SW 1271 (cell line): ENCODE data around the gene TGFB2.

ENCODE experiments used
- DNase-seq, 2 experiments: peaks; one replicate each; lab custom pipeline; 2025; lab: John Stamatoyannopoulos, UW

TGFB2 gene

GRCh38 chr1:218361298-218362065 is 16.3 kb downstream of the TGFB2 start:
- DNase-seq: peak in 1 of 2 experiments; percentile 39

DNA sequence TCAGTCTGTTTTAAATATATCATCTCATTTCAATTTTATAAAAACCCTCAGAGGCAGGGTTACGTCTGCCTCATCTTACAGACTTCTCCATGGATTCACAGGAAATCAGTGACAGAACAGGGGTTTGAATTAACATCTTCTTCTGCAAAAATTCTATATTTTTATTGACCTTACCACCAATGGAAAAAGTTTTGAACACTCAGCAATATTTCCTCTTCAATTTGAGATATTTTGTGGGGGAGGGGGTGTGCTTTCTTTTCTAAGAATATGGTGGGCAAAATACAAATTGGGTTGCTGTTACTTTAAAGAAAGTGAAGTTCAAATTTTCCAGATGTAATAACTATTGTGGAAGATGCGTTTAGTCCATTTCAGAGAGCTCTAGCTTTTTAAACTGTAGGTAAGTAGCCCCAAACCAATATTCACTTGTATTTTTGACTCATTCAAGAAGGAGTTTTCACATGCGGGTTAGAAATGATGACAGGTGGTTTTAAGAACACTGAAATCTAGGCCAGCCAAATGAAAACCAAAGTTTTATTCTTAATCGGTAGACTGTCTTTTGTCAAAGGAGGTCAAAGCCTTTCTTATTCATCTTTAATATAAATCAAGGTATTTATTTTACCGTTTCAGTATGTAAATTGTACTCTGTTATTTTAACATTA is 17.4 kb downstream of the TGFB2 start:
- DNase-seq: no peak

GRCh38 chr1:218363141-218363540 is 18.0 kb downstream of the TGFB2 start:
- DNase-seq: no peak

GRCh38 chr1:218364028-218364710 is 19.0 kb downstream of the TGFB2 start:
- no peak for DNase-seq

GRCh38 chr1:218365226-218365999 is 20.3 kb downstream of the TGFB2 start:
- no peak for DNase-seq

GRCh38 chr1:218366322-218367052 is 21.4 kb downstream of the TGFB2 start:
- DNase-seq: no peak

- DNase-seq: no peak
Observed at GRCh38 chr1:218367118-218367517, 22.0 kb downstream of the TGFB2 start.

GRCh38 chr1:218368686-218369085 is 23.6 kb downstream of the TGFB2 start:
- DNase-seq: no peak

DNA sequence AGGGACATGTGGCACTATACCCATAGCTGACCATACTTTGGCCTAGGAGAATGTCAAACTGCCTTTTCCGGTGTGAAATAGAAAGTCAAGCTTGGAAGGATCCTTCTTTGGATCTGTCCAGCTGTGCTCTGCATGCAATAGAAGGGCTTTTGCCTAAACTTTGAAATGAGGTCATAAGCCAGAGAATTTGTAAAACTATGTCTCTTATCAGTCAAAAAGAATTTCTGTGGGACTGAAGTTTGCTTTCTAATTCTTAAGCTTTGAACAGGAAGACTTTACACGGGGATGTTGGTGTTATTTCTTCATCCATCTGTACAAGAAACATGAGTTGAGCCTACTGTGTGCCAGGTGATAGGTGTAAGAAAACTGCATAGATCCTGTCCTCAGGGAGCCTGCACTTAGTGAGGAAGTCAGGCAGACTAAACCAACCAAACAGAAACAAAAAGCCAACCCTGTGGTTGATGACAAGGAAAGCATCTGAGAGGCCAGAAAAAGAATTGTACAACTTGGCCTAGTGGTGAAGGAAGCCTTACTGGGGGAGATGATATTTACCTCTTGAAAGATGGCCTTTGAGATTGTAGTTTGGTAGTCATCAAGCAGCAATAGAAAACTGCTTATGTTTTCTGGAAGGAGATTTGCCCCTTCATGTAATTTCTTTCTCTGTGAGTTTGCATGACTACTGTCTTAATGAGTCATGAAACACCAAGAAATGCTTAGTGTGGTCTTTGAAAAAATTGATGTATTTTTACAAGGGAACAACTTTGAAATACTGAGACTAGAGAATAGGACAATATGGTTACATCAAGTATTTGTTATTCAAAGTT is 24.8 kb downstream of the TGFB2 start:
- DNase-seq: no peak

GRCh38 chr1:218371927-218372672 is 27.0 kb downstream of the TGFB2 start:
- DNase-seq: no peak

DNA sequence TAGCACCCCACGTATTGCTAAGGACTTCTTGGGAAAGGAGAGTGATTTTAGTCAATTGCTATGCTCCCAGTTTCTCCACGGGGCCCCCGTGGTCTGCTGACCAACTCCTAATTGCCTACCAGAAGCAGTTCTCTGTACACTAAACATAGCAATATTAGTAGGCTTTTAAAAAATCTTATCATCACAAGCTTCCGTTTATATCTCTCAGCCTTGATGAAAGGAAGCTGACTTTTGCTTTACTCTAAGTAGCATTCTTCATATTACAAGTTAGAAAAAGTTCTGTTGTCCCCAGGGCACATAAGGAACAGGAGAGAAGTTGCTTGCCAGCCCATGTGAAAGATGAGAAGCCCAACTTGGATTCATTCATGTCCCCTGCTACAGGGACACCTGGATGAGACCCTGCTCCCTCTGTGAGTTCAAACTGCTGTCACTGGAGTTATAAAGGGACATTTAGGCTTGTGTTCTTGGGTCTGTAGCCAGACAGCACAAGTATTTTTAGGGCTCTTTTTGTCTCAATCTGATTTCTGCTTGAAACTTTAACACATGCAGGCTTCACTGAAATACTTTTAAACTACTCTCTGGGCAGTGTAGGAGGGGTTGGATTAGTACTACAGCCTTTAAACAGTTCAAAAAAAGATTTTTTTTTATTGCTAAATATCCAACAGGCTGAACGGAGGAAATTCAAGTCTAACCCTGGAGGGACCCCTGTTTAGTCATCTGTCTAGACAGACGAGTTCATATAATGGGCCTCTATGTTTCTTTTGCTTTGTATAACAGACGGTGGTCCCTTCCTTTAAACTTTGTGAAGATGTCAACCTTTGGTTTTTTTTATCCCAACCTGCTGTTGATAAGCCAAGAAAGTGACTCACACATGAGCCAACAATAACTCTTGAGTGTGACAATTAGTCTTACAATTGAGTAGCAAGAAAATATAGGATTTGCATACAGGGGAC is 29.5 kb downstream of the TGFB2 start:
- DNase-seq: peak in 1 of 2 experiments; percentile 25

- DNase-seq: no peak
Observed at GRCh38 chr1:218376722-218377121, 31.6 kb downstream of the TGFB2 start.

GRCh38 chr1:218377143-218377660 is 32.1 kb downstream of the TGFB2 start:
- peak; percentile 27 to 89 for DNase-seq

DNA sequence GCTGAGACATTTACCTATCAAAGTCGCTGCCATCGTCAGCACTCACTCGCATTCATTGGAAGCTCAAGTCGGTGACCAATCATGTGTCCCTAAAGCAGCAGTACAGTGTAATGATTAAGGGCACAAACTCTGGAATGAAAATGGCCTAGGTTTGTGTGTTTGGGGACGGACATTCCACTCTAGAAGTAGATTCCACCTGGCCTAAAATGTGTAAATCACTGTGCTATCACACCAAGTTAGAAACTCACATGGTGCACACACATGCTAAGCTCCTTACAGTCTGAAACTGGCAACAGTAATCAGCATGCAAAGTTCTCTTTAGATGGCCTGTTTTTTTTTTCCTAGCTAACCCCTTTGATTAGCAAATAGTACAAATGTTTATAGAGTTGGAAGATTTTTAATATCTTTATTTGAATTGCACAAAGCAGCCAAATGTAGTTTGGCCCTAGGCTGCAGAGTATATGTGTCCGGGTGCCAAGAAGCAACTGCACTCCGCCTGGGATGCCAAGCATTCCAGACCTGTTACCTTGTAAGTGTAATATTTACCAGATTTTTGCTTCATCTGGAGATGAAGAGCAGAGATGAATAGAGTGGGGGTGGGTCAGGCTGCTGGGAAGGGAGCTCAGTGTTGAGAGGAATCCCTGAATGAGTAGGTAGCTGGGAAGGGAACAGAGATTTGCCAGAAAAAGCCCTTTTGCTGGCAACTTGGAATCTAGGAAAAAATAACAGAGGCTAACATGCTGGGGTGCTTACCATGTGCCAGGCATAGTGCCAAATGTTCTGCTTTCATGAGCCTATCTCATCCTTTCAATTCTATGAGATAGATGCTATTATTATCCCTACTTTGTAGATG is 35.2 kb downstream of the TGFB2 start:
- peak in 1 of 2 experiments; percentile 50 for DNase-seq

DNA sequence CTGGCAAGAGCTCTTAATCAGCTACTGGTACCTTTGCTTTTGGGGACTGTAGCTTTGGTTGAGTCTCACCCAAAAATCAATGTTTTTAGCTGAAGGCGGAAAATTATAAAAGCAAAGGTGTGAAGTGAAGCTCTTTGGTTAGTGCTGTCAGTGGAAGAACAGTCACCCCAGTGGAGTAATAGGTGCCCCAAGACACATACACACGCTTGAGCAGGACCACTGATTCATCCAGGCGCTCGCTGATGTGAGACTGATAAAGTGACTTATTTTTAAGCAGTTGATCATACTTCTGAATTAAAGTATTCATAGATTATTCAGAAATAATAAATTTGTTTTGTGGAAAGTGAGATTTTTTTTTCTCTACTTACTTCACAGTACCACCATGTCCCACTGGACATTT is 37.1 kb downstream of the TGFB2 start:
- no peak for DNase-seq

DNA sequence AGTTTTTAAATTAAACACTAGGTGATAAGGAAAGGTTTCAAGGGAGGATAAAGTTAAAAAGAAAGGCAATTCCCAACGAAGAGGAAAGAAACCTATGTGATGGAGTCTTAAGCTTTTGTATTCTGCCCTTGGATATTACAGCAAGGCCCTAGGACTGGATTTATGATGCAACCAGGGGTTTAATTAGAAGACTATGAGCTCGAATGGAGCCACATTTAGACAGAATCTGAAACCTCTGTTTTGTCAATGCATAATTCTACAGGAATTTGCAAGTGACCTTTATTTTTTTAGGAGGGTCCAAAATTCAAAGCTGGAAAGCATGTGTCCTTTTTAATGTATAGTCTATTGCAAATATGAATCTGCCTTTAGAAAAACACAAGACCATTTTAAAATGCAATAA is 37.9 kb downstream of the TGFB2 start:
- DNase-seq: no peak

DNA sequence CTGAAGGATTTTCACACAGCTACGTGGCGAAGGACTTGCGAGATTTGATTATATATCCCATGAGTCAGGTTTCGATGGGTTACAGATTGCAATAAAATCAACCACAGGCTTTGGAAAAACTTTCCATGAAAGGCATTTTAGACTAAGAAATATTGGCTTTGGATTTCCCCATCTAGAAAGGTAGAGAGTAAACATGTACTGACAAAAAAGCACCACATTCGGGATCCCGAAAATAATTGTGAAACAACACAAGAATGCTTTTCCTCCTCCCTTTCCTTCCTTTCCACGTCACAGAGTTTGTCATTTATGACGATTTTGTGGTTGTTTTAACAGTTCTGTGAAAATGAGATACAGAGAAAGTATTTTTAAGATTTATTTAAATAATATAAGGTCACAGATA is 38.5 kb downstream of the TGFB2 start:
- no peak for DNase-seq

- DNase-seq: no peak
Observed at GRCh38 chr1:218384581-218384993, 39.5 kb downstream of the TGFB2 start.
